HG03196 (cell line): Measurements from ENCODE around the gene SEPTIN2.
A peak's percentile ranks its signal among the peaks of the same experiment; 100 is the strongest.
"Not testable (repeated sequence)": the region's sequence is repeated elsewhere in the genome, so short reads cannot be mapped to it uniquely, and the experiment has no call there.

ENCODE experiments used
- ATAC-seq: cut with Tn5 transposase; IDR thresholded peaks from one replicate; pipeline ENCODE4 v1.9.1; 2021; ENCODE audit not compliant: unreplicated experiment

SEPTIN2 gene

GRCh38 chr2:241315879-241316631, at the start of gene SEPTIN2:
Gene SEPTIN2, plus strand, starts transcription at chr2:241315925. Its CDS starts 8,308 bp downstream, at chr2:241324233.
- peak; percentile 29 for ATAC-seq

GRCh38 chr2:241267249-241268067, 48.3 kb upstream of the SEPTIN2 start:
- ATAC-seq = no peak

DNA sequence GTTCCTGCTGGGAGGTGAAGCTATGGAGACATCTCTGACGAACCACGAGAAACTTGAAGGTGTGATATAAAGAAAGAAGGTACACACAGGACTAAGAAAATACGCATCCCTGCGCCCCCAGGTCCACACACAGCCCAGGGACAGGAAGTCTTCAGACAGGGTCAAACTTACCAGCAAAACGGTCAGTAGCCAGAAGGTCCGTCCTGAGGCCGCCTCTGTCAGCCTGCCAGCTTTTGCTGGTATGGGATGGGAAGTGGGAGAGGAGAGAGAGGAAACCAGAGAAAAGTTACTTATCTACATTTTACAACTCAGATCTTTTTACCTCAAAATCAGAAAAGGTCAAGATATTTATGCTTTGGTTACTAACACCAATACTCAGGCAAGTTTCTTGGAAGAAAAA, 47.4 kb upstream of the SEPTIN2 start:
- ATAC-seq = no peak

- ATAC-seq = no peak
These were observed 46.8 kb upstream of the SEPTIN2 start for GRCh38 chr2:241268716-241269445.

GRCh38 chr2:241269707-241270520, 45.8 kb upstream of the SEPTIN2 start:
- ATAC-seq = no peak

DNA sequence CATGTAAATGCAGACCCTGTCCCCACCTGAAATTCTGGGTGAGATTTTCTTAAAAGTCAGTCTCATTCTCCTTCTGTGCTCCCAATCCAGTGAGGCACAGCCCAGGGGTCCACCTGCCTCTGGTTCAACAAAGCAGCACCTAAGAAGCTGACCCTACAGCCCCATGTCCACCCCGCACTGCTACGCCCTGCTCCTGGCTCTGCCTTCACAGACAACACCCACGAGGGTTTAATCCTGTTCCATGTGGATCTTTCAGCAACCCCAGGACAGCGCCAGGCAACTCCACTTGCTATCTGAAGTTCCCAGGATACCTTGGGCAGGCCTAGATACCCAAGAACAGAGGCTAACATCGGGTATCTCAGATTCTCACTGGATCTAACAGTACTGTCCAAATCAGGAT, 45.2 kb upstream of the SEPTIN2 start:
- ATAC-seq = no peak

DNA sequence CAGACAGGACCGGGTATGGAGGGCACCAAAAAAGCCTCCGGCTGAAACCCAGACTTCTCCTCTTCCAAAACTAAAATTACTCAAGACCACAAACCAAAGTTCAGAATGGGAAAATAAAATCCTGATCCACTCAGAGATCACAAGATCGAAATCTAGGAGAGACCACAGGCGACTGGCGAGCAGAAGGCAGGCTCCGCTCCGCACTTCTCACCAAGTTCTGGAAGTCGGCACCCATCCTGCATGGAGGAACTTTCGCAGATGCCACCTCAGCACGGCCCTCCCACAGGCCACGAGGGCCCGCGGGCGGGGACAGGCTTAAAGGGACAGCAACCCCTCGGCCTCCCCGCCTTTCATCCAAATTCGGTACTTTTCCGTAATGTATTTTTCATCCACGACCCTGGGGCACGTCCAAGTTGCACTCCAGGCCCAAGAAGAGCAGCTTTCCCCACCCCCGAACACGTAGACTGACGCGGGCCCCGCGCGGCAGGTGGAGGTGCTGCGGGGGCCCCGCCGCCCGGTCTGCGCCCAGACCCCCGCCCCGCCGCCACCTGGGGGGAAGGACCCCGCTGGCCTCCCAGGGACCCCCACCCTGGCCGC, 43.9 kb upstream of the SEPTIN2 start:
- no peak for ATAC-seq

DNA sequence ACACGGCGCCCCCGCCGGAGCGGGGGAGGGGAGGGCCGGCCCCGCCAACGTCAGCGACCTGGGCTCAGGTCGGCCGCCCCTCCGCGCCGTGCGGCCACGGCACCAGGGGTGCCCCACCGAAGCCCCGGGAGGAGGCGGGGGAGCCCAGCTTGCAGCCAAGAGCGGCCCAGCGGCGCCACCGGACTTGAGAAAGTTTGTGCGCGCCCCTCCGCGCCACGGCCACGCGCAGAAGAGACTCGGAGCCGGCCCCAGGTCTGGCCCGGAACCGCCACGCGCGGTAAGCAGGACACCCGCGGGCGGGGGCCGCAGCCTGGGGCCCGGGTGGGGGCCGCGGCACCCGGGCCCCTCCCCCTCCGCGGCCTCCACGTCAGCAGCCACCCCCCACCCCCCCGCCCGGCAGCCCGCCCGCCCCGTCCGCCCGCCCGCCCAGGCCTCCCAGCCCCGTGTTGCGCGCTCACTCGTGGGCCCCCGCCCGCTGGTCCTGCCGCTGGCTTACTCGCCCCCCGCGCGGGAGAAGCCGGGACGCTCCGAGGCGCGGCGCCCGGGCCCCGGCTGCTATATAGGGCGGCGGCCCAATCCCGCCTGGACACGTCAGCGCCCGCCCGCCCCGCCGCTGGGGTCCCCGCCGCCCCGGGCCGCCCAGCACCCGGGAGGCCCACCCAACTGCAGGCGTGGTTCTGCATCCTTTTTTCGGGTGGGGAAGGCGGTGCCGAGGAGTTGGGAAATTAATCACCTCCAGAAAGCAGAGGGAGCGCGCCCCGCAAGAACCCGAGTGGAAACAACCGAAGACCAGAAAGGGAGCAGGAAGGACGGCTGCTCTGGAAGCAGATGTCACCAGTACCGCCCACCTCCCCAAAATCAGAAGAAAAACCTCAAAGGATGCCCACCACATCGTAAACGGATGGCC, 43.2 kb upstream of the SEPTIN2 start:
- ATAC-seq = no peak

- ATAC-seq = no peak
These were observed 42.3 kb upstream of the SEPTIN2 start for GRCh38 chr2:241273210-241274020.

- no peak for ATAC-seq
These were observed 41.6 kb upstream of the SEPTIN2 start for GRCh38 chr2:241274127-241274526.

GRCh38 chr2:241275504-241275903, 40.2 kb upstream of the SEPTIN2 start:
- ATAC-seq = no peak

DNA sequence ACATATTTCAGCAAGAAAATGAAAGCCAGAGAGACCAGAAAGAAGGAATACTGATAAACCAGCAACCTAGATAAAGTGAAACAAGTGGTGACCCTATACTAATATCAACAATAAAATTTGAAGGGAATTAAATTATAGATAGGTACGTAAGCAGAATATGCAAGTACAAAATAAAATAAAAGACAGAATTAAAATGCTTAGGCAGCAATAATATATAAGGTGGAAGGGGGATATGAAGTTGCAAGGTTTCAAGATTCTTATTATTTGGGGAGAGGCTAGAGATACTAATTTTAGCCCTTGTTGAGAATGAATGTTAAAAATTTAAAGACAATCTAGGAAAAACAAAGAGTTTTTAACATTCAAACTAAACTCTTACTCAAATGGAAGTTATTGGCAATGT, 39.8 kb upstream of the SEPTIN2 start:
- ATAC-seq = no peak

DNA sequence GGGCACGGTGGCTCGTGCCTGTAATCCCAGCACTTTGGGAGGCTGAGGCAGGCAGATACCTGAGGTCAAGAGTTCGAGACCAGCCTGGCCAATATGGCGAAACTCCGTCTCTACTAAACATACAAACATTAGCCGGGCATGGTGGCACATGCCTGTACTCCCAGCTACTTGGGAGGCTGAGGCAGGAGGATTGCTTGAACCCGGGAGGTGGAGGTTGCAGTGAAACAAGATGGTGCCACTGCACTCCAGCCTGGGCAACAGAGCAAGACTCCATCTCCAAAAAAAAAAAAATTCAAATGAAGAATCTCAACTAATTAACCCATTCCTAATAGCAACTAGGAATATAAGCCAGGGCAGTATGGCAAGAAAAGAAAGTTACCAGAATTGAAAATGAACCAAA, 37.4 kb upstream of the SEPTIN2 start:
- not testable (repeated sequence) for ATAC-seq

GRCh38 chr2:241279413-241279812, 36.3 kb upstream of the SEPTIN2 start:
- ATAC-seq = no peak

GRCh38 chr2:241279828-241280227, 35.9 kb upstream of the SEPTIN2 start:
- no peak for ATAC-seq

DNA sequence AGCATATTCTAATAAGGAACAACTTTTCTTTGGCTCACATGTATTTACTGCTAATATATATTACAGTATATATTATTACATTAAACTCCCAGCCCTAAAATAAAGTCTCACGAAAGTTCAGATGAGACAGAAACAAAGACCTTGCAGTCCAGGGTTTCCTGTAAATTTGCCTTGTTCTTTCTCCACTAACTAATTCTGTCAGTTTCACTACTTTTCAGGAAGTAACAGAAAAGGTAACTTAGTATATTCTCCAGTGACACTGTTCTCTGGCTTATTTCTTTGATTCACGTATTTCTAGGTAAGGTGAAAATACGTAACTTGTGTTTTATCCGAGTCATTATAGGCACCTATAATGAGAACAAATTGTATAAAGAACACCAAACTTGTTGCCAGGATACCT, 35.4 kb upstream of the SEPTIN2 start:
- no peak for ATAC-seq

GRCh38 chr2:241282555-241282954, 33.2 kb upstream of the SEPTIN2 start:
- no peak for ATAC-seq

GRCh38 chr2:241285596-241285995, 30.1 kb upstream of the SEPTIN2 start:
- ATAC-seq = no peak
